ENCODE results near the gene IDH3G.

DNA sequence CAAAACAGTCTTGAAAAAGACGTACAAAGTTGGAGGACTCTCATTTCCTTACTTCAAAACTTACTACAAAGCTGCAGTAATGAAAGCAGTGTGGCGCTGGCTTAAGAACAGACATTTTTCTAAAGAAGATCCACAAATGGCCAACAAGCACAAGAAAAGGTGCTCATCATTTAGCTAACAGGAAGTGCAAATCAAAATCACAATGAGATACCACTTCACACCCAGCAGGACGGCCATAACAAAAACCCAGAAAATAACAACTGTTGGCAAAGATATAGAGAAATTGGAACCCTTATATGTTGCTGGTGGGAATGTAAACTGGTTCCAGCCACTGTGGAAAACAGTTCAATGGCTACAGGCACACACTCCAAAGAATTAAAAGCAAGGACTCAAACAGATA is 32.8 kb upstream of the IDH3G start:
- TF ChIP-seq, protein P1, sequence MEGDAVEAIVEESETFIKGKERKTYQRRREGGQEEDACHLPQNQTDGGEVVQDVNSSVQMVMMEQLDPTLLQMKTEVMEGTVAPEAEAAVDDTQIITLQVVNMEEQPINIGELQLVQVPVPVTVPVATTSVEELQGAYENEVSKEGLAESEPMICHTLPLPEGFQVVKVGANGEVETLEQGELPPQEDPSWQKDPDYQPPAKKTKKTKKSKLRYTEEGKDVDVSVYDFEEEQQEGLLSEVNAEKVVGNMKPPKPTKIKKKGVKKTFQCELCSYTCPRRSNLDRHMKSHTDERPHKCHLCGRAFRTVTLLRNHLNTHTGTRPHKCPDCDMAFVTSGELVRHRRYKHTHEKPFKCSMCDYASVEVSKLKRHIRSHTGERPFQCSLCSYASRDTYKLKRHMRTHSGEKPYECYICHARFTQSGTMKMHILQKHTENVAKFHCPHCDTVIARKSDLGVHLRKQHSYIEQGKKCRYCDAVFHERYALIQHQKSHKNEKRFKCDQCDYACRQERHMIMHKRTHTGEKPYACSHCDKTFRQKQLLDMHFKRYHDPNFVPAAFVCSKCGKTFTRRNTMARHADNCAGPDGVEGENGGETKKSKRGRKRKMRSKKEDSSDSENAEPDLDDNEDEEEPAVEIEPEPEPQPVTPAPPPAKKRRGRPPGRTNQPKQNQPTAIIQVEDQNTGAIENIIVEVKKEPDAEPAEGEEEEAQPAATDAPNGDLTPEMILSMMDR (IDR thresholded peaks at IDR 0.05; ENCODE audit: low read depth, low read length, poor library complexity, severe bottlenecking) = no peak
- no peak for TF ChIP-seq EZH2phosphoT487 (IDR thresholded peaks at IDR 0.05; ENCODE audit: borderline replicate concordance, low read length)

Measured in DOHH2 (cell line).